Suppressor macrophage (primary cell): ENCODE results near the gene MAPK11.

ENCODE experiments used
- DNase-seq, 4 experiments: peaks; one replicate each; pipeline ENCODE4 v3.0.0-alpha.2; 2020 to 2022

MAPK11 gene

GRCh38 chr22:50293441-50294318 is 23.5 kb upstream of the MAPK11 start:
- peak in 2 of 4 experiments; percentile 38 to 51 for DNase-seq

GRCh38 chr22:50292643-50293440 is 22.7 kb upstream of the MAPK11 start:
- peak in 1 of 4 experiments; percentile 19 for DNase-seq

- no peak for DNase-seq
Measured at GRCh38 chr22:50289942-50290630, 19.9 kb upstream of the MAPK11 start.

- DNase-seq: no peak
Measured at GRCh38 chr22:50289151-50289941, 19.2 kb upstream of the MAPK11 start.

GRCh38 chr22:50287731-50288130 is 17.6 kb upstream of the MAPK11 start:
- no peak for DNase-seq

- DNase-seq: no peak
Measured at GRCh38 chr22:50286701-50287318, 16.6 kb upstream of the MAPK11 start.

GRCh38 chr22:50286275-50286674 is 16.1 kb upstream of the MAPK11 start:
- DNase-seq: no peak

GRCh38 chr22:50285568-50286229 is 15.5 kb upstream of the MAPK11 start:
- no peak for DNase-seq

- no peak for DNase-seq
Measured at GRCh38 chr22:50284479-50284878, 14.3 kb upstream of the MAPK11 start.

GRCh38 chr22:50283821-50284220 is 13.6 kb upstream of the MAPK11 start:
- no peak for DNase-seq

GRCh38 chr22:50282361-50283155 is 12.4 kb upstream of the MAPK11 start:
- no peak for DNase-seq

- no peak for DNase-seq
Measured at GRCh38 chr22:50281957-50282356, 11.8 kb upstream of the MAPK11 start.

GRCh38 chr22:50281384-50281760 is 11.2 kb upstream of the MAPK11 start:
- no peak for DNase-seq

- DNase-seq: no peak
Measured at GRCh38 chr22:50280708-50281383, 10.7 kb upstream of the MAPK11 start.

- DNase-seq: no peak
Measured at GRCh38 chr22:50280022-50280707, 10.0 kb upstream of the MAPK11 start.

GRCh38 chr22:50278956-50279619 is 8.9 kb upstream of the MAPK11 start:
- no peak for DNase-seq

- DNase-seq: no peak
Measured at GRCh38 chr22:50278461-50278860, 8.3 kb upstream of the MAPK11 start.

- no peak for DNase-seq
Measured at GRCh38 chr22:50277761-50278160, 7.6 kb upstream of the MAPK11 start.

- DNase-seq: peak; percentile 69 to 92 (median 83)
Measured at GRCh38 chr22:50276143-50276542, 6.0 kb upstream of the MAPK11 start.
